HG02973 (cell line): ENCODE results near the gene ILF3.
A peak's percentile ranks its signal among the peaks of the same experiment; 100 is the strongest.

ENCODE experiments used
- ATAC-seq: cut with Tn5 transposase; IDR thresholded peaks from one replicate; pipeline ENCODE4 v1.9.1; 2021; ENCODE audit warnings: moderate library complexity; ENCODE audit not compliant: unreplicated experiment

ILF3 gene

GRCh38 chr19:10653732-10654609 is at the start of gene ILF3:
Gene ILF3, plus strand, starts transcription at chr19:10654346. Its CDS starts 16,260 bp downstream, at chr19:10670606.
- ATAC-seq: peak; percentile 65

- no peak for ATAC-seq
Observed at GRCh38 chr19:10604460-10604980, 49.6 kb upstream of the ILF3 start.

- no peak for ATAC-seq
Observed at GRCh38 chr19:10611907-10612306, 42.2 kb upstream of the ILF3 start.

- ATAC-seq: no peak
Observed at GRCh38 chr19:10612499-10613119, 41.5 kb upstream of the ILF3 start.

- no peak for ATAC-seq
Observed at GRCh38 chr19:10615429-10616023, 38.6 kb upstream of the ILF3 start.

GRCh38 chr19:10617409-10618121 is 36.6 kb upstream of the ILF3 start:
- no peak for ATAC-seq

GRCh38 chr19:10618846-10619245 is 35.3 kb upstream of the ILF3 start:
- ATAC-seq: no peak

- ATAC-seq: no peak
Observed at GRCh38 chr19:10620786-10621185, 33.4 kb upstream of the ILF3 start.

- no peak for ATAC-seq
Observed at GRCh38 chr19:10621966-10622365, 32.2 kb upstream of the ILF3 start.

- no peak for ATAC-seq
Observed at GRCh38 chr19:10624585-10624984, 29.6 kb upstream of the ILF3 start.

GRCh38 chr19:10625003-10625761 is 29.0 kb upstream of the ILF3 start, which contains the start of gene SLC44A2:
Gene SLC44A2, plus strand, starts transcription at chr19:10625553. Its CDS starts 81 bp downstream, at chr19:10625634.
- ATAC-seq: no peak

GRCh38 chr19:10625762-10626138 is 28.4 kb upstream of the ILF3 start:
- ATAC-seq: no peak

GRCh38 chr19:10631874-10632273 is 22.3 kb upstream of the ILF3 start:
- no peak for ATAC-seq

GRCh38 chr19:10634430-10634829 is 19.7 kb upstream of the ILF3 start:
- no peak for ATAC-seq

GRCh38 chr19:10634963-10635362 is 19.2 kb upstream of the ILF3 start:
- no peak for ATAC-seq

- no peak for ATAC-seq
Observed at GRCh38 chr19:10636304-10636972, 17.7 kb upstream of the ILF3 start.

GRCh38 chr19:10637894-10638293 is 16.3 kb upstream of the ILF3 start:
- ATAC-seq: no peak

- no peak for ATAC-seq
Observed at GRCh38 chr19:10639836-10640235, 14.3 kb upstream of the ILF3 start.

- ATAC-seq: no peak
Observed at GRCh38 chr19:10640361-10640760, 13.8 kb upstream of the ILF3 start.

GRCh38 chr19:10641248-10641647 is 12.9 kb upstream of the ILF3 start:
- ATAC-seq: no peak
